Measurements from ENCODE around the gene CDCA7.

CDCA7 gene

DNA sequence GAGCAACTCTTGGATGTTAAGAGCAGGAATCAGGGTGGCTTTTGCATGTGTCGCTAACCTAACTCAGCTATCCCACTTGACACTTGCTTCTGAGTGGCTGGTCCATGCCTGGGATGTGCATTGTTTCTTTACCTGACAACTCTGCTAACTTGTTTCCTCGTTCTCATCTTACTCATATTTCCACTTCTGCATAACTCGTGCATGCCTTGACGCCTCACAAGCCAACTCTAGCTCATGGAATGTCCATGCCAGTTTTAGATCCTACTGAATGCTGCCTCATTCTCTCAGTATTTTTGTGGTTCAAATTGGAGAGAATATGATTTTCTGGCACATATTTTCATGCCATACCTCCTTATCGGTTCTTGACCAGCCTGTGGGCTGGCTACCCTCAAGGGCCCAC, 52.5 kb downstream of the CDCA7 start:
- no peak for DNase-seq (ENCODE audit: extremely low spot score)
- CTCF ChIA-PET, result interaction anchor here (0.7 kb wide), 1 partner anchor 16 kb away, joined by 3 read pairs; no protein-coding TSS in a partner anchor
- TF ChIP-seq, protein P1, sequence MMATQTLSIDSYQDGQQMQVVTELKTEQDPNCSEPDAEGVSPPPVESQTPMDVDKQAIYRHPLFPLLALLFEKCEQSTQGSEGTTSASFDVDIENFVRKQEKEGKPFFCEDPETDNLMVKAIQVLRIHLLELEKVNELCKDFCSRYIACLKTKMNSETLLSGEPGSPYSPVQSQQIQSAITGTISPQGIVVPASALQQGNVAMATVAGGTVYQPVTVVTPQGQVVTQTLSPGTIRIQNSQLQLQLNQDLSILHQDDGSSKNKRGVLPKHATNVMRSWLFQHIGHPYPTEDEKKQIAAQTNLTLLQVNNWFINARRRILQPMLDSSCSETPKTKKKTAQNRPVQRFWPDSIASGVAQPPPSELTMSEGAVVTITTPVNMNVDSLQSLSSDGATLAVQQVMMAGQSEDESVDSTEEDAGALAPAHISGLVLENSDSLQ (IDR thresholded peaks at IDR 0.05), result no peak
- TF ChIP-seq FOXK2 (IDR thresholded peaks at IDR 0.05), result no peak
- no peak for TF ChIP-seq SUZ12 (IDR thresholded peaks at IDR 0.05)
- no peak for TF ChIP-seq HDGF (IDR thresholded peaks at IDR 0.05; ENCODE audit: borderline replicate concordance)
- TF ChIP-seq ELF4 (IDR thresholded peaks at IDR 0.05), result no peak
- TF ChIP-seq SP1 (IDR thresholded peaks at IDR 0.05), result no peak
- no peak for TF ChIP-seq LEF1 (IDR thresholded peaks at IDR 0.05; ENCODE audit: borderline replicate concordance)
- no peak for TF ChIP-seq ARNT (IDR thresholded peaks at IDR 0.05)
- TF ChIP-seq BHLHE40 (IDR thresholded peaks at IDR 0.05; ENCODE audit: borderline replicate concordance), result no peak
- TF ChIP-seq NFRKB (IDR thresholded peaks at IDR 0.05), result no peak
- POLR2A ChIA-PET, result no interaction called here

DNA sequence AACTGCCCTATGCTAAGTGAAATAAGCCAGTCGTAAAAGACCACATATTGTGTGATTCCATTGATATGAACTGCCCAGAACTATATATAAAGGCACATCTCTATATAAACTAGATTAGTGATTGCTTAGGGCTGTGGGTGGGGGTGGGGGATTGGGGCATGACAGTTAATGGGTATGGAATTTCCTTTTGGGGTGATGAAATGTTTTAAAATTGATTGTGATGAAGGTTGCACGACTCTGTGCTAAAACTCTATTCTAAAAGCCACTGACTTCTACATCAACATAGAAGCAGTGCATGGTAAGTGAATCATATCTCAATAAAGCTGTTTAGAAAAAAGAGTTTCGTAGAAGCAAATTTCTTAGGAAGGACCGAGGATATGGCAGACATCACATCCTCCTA, 53.0 kb downstream of the CDCA7 start:
- CTCF ChIA-PET, result no interaction called here
- no peak for DNase-seq (ENCODE audit: extremely low spot score)

DNA sequence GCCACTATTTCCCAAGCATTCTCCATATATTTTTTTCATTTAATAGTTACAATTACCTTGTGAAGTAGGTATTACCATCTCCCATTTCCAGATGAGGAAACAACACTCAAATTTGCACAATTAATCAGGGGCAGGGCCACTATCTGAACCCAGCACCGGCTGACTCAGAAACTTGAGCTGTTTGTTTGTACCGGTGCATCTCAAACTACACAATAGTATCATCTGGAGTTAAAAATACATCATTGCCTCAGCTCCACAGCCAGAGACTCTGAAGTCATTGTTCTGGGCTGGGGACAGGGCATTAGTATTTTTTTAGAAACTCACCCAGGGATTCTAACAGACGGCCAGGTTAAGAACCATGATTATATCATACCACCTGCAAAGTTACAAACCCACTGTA, 55.9 kb downstream of the CDCA7 start:
- DNase-seq (ENCODE audit: extremely low spot score), result no peak
- ChIA-PET POLR2A (no interaction called here), CTCF (interaction anchor here (0.6 to 1.5 kb wide), 4 partner anchors 8 to 34 kb away, joined by 3 to 5 read pairs (median 4); no protein-coding TSS in a partner anchor)
- TF ChIP-seq SP1 (IDR thresholded peaks at IDR 0.05), result no peak
- no peak for TF ChIP-seq LEF1 (IDR thresholded peaks at IDR 0.05; ENCODE audit: borderline replicate concordance)
- no peak for TF ChIP-seq HDGF (IDR thresholded peaks at IDR 0.05; ENCODE audit: borderline replicate concordance)
- TF ChIP-seq SUZ12 (IDR thresholded peaks at IDR 0.05), result no peak
- TF ChIP-seq FOXA1 (IDR thresholded peaks at IDR 0.05), result no peak
- no peak for TF ChIP-seq NFRKB (IDR thresholded peaks at IDR 0.05)
- no peak for TF ChIP-seq ARNT (IDR thresholded peaks at IDR 0.05)
- no peak for TF ChIP-seq FOXM1 (IDR thresholded peaks at IDR 0.05; ENCODE audit: borderline replicate concordance)
- no peak for TF ChIP-seq ZNF384 (IDR thresholded peaks at IDR 0.05)
- TF ChIP-seq L3MBTL2 (conservative IDR thresholded peaks at IDR 0.05), result no peak
- TF ChIP-seq TARDBP (IDR thresholded peaks at IDR 0.05), result no peak
- TF ChIP-seq BHLHE40 (IDR thresholded peaks at IDR 0.05; ENCODE audit: borderline replicate concordance), result no peak

More for the DNA sequence above, 53.0 kb downstream of the CDCA7 start:
- TF ChIP-seq ELF4 (IDR thresholded peaks at IDR 0.05) (no peak), ZNF384 (IDR thresholded peaks at IDR 0.05) (no peak), HDGF (IDR thresholded peaks at IDR 0.05; ENCODE audit: borderline replicate concordance) (no peak), BHLHE40 (IDR thresholded peaks at IDR 0.05; ENCODE audit: borderline replicate concordance) (no peak), LEF1 (IDR thresholded peaks at IDR 0.05; ENCODE audit: borderline replicate concordance) (no peak), FOXA1 (IDR thresholded peaks at IDR 0.05) (no peak), FOXM1 (IDR thresholded peaks at IDR 0.05; ENCODE audit: borderline replicate concordance) (no peak), ARNT (IDR thresholded peaks at IDR 0.05) (no peak), SP1 (IDR thresholded peaks at IDR 0.05) (no peak), L3MBTL2 (conservative IDR thresholded peaks at IDR 0.05) (no peak), FOXK2 (IDR thresholded peaks at IDR 0.05) (no peak), SUZ12 (IDR thresholded peaks at IDR 0.05) (no peak), NFRKB (IDR thresholded peaks at IDR 0.05) (no peak), TARDBP (IDR thresholded peaks at IDR 0.05) (no peak), CTBP1 (IDR thresholded peaks at IDR 0.05; ENCODE audit: borderline replicate concordance) (no peak)
- TF ChIP-seq, protein P1 (IDR thresholded peaks at IDR 0.05), result no peak
- POLR2A ChIA-PET, result no interaction called here

DNA sequence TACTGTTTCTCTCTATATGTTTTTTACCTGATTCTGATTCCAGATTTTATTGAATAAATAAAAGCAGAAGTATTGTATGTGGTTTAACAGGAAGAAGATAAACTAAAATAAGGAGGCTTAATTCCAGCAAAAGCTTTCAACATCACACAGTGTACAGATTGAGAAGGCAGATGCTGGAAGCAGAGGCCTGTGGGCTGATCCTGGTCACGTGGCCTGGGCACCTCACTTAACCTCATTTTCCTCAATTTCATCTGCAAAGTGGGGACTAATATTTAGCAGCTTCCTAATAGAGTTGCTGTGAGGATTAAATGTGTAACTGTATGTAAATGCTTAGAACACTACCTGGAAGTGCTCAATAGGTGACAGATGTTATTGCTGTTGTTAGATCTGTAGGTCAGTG, 58.0 kb downstream of the CDCA7 start:
- POLR2A ChIA-PET, result no interaction called here
- no peak for DNase-seq (ENCODE audit: extremely low spot score)

DNA sequence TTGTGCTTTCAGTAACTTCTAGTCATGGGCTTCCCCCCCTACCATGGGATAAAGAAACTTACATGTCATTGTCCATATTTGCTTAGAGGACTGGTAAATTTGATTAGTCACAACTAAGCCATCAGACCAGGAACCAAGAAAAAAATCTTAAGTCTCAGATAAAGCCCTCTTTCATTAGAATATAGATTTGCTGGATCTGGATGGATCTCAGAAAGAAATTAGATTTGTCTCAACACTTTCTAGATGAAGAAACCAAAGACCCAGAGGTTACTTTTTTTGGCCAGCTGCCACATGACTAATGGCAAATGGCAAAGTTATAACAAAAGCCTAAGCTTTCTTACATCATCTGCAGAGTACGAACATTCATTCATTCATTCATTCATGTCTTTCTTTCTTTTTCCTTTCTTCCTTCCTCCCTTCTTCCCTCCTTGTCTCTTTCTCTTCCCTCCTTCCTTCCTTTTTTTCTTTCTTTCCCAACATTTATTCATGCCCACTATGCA, 60.2 kb downstream of the CDCA7 start:
- no peak for DNase-seq (ENCODE audit: extremely low spot score)
- CTCF ChIA-PET, result interaction anchor here (1.9 kb wide), 1 partner anchor 12 kb away, joined by 6 read pairs; no protein-coding TSS in a partner anchor
- TF ChIP-seq TARDBP (IDR thresholded peaks at IDR 0.05), result no peak
- no peak for TF ChIP-seq HDGF (IDR thresholded peaks at IDR 0.05; ENCODE audit: borderline replicate concordance)
- no peak for TF ChIP-seq CTBP1 (IDR thresholded peaks at IDR 0.05; ENCODE audit: borderline replicate concordance)
- no peak for TF ChIP-seq NFRKB (IDR thresholded peaks at IDR 0.05)
- POLR2A ChIA-PET, result no interaction called here

More for the DNA sequence above, 58.0 kb downstream of the CDCA7 start:
- CTCF ChIA-PET, result no interaction called here
- TF ChIP-seq ELF4 (IDR thresholded peaks at IDR 0.05) (no peak), FOXA1 (IDR thresholded peaks at IDR 0.05) (no peak), TARDBP (IDR thresholded peaks at IDR 0.05) (no peak), ZNF384 (IDR thresholded peaks at IDR 0.05) (no peak), LEF1 (IDR thresholded peaks at IDR 0.05; ENCODE audit: borderline replicate concordance) (no peak), CTBP1 (IDR thresholded peaks at IDR 0.05; ENCODE audit: borderline replicate concordance) (no peak), FOXM1 (IDR thresholded peaks at IDR 0.05; ENCODE audit: borderline replicate concordance) (no peak), ARNT (IDR thresholded peaks at IDR 0.05) (no peak), L3MBTL2 (conservative IDR thresholded peaks at IDR 0.05) (no peak), NFRKB (IDR thresholded peaks at IDR 0.05) (no peak), HDGF (IDR thresholded peaks at IDR 0.05; ENCODE audit: borderline replicate concordance) (no peak), SUZ12 (IDR thresholded peaks at IDR 0.05) (no peak), FOXK2 (IDR thresholded peaks at IDR 0.05) (no peak)
- TF ChIP-seq, protein P1 (IDR thresholded peaks at IDR 0.05), result no peak

Measured in HEK293T (cell line).